ENCODE measurements around the gene MEAK7. TPM values are rescaled to one million over a fixed set of nuclear protein-coding genes. Genes with fewer than 3 reads are reported as not detected.

Gene MEAK7
- total and polyA plus RNA-seq, 2 of the 8 experiments (the other 6 are each of a cell fraction or from before 2014, with no cell fraction given) = 9.6 to 19.6 TPM

- TF ChIP-seq EZH2 (IDR thresholded peaks at IDR 0.05; ENCODE audit: low read depth, low read length, severe bottlenecking) (no peak), JUN (IDR thresholded peaks at IDR 0.05; ENCODE audit: low read depth, low read length) (no peak), TBP (IDR thresholded peaks at IDR 0.05; ENCODE audit: low read depth, low read length) (no peak)
Observed at GRCh38 chr16:84545114-84545737, 40.8 kb upstream of the MEAK7 start (continued).
